H9 (cell line): ENCODE data around the gene LKAAEAR1. TPM values are rescaled to one million over a fixed set of nuclear protein-coding genes. Genes with fewer than 3 reads are reported as not detected.

Experiments
- DNase-seq: peaks from one replicate; pipeline ENCODE4 v3.0.0-alpha.2; 2017
- H2AFZ ChIP-seq: one replicate; pipeline ENCODE4 v1.6.1; 2013; ENCODE audit warnings: mild to moderate bottlenecking, low read length, control low read depth, moderate library complexity
- H2AK5ac ChIP-seq: 2 replicates; pipeline ENCODE4 v1.6.1; 2013; ENCODE audit warnings: low read length, control low read depth, mixed read lengths; ENCODE audit not compliant: insufficient read length
- H2BK120ac ChIP-seq: one replicate; pipeline ENCODE4 v1.6.1; 2013; ENCODE audit warnings: low read depth, mild to moderate bottlenecking, low read length, control low read depth, inconsistent platforms; ENCODE audit not compliant: poor library complexity, severe bottlenecking
- H2BK12ac ChIP-seq: 2 replicates; pipeline ENCODE4 v1.6.1; 2013; ENCODE audit warnings: low read length, control low read depth, mixed read lengths, low read depth; ENCODE audit not compliant: insufficient read length
- H2BK15ac ChIP-seq: 2 replicates; pipeline ENCODE4 v1.6.1; 2013; ENCODE audit warnings: low read depth, low read length, control low read depth
- H2BK20ac ChIP-seq: one replicate; pipeline ENCODE4 v1.6.1; 2013; ENCODE audit warnings: low read depth, mild to moderate bottlenecking, low read length, control low read depth, inconsistent platforms; ENCODE audit not compliant: poor library complexity, severe bottlenecking
- H2BK5ac ChIP-seq: 2 replicates; pipeline ENCODE4 v1.6.1; 2013; ENCODE audit warnings: low read length, control low read depth, mixed read lengths; ENCODE audit not compliant: insufficient read length
- H3K14ac ChIP-seq: 2 replicates; pipeline ENCODE4 v1.6.1; 2013; ENCODE audit warnings: low read length, control low read depth; ENCODE audit not compliant: insufficient read depth
- H3K18ac ChIP-seq: 2 replicates; pipeline ENCODE4 v1.6.1; 2013; ENCODE audit warnings: low read depth, mild to moderate bottlenecking, mixed read lengths, low read length, control low read depth; ENCODE audit not compliant: insufficient read length
- H3K23ac ChIP-seq: 2 replicates; pipeline ENCODE4 v1.6.1; 2013; ENCODE audit warnings: low read length, control low read depth, mixed read lengths, low read depth; ENCODE audit not compliant: insufficient read length
- H3K23me2 ChIP-seq: 2 replicates; pipeline ENCODE4 v1.6.1; 2013; ENCODE audit warnings: low read depth, mild to moderate bottlenecking, mixed read lengths, low read length, control low read depth; ENCODE audit not compliant: insufficient read length, poor library complexity, severe bottlenecking
- H3K27ac ChIP-seq: 2 replicates; pipeline ENCODE4 v1.5.1; 2013; ENCODE audit warnings: low read length, control low read depth, mixed read lengths, low read depth; ENCODE audit not compliant: insufficient read length
- H3K27me3 ChIP-seq: 2 replicates; pipeline ENCODE4 v1.6.1; 2013; ENCODE audit warnings: low read length, control low read depth, inconsistent platforms; ENCODE audit not compliant: insufficient read depth
- H3K4ac ChIP-seq: 2 replicates; pipeline ENCODE4 v1.6.1; 2013; ENCODE audit warnings: low read depth, mild to moderate bottlenecking, control low read depth, inconsistent platforms, low read length, moderate library complexity
- H3K4me1 ChIP-seq: 2 replicates; pipeline ENCODE4 v1.6.1; 2013; ENCODE audit warnings: low read length, control low read depth, inconsistent platforms; ENCODE audit not compliant: insufficient read depth
- H3K4me2 ChIP-seq: 2 replicates; pipeline ENCODE4 v1.6.1; 2013; ENCODE audit warnings: low read length, control low read depth, mixed read lengths; ENCODE audit not compliant: insufficient read length, insufficient read depth
- H3K56ac ChIP-seq: 2 replicates; pipeline ENCODE4 v1.6.1; 2013; ENCODE audit warnings: low read depth, mild to moderate bottlenecking, mixed read lengths, low read length, control low read depth; ENCODE audit not compliant: insufficient read length
- H3K79me1 ChIP-seq: 2 replicates; pipeline ENCODE4 v1.6.1; 2013; ENCODE audit warnings: low read depth, mild to moderate bottlenecking, moderate library complexity, low read length, control low read depth, inconsistent platforms; ENCODE audit not compliant: insufficient read depth, poor library complexity, severe bottlenecking
- H3K79me2 ChIP-seq: 2 replicates; pipeline ENCODE4 v1.6.1; 2013; ENCODE audit warnings: low read length, control low read depth, inconsistent platforms; ENCODE audit not compliant: insufficient read depth
- H3K9ac ChIP-seq: 2 replicates; pipeline ENCODE4 v1.6.1; 2013; ENCODE audit warnings: low read length, control low read depth, mixed read lengths; ENCODE audit not compliant: insufficient read length; ENCODE audit errors: extremely low read depth
- H3K9me3 ChIP-seq: one replicate; pipeline ENCODE4 v1.6.1; 2013; ENCODE audit warnings: low read depth, low read length, inconsistent platforms; ENCODE audit not compliant: control insufficient read depth
- H3T11ph ChIP-seq: one replicate; pipeline ENCODE4 v1.6.1; 2013; ENCODE audit warnings: mild to moderate bottlenecking, low read length, control low read depth, inconsistent platforms
- H4K20me1 ChIP-seq: one replicate; pipeline ENCODE4 v1.6.1; 2013; ENCODE audit not compliant: control insufficient read depth, insufficient read length, insufficient read depth
- H4K5ac ChIP-seq: 2 replicates; pipeline ENCODE4 v1.6.1; 2013; ENCODE audit warnings: low read depth, mild to moderate bottlenecking, mixed read lengths, low read length, control low read depth; ENCODE audit not compliant: insufficient read length
- H4K8ac ChIP-seq: replicated peaks from 2 replicates; pipeline ENCODE4 v1.6.1; 2013; ENCODE audit warnings: low read length, control low read depth, mixed read lengths, low read depth; ENCODE audit not compliant: insufficient read length
- H4K91ac ChIP-seq: 2 replicates; pipeline ENCODE4 v1.6.1; 2013; ENCODE audit warnings: low read depth, mild to moderate bottlenecking, moderate library complexity, mixed read lengths, low read length, control low read depth; ENCODE audit not compliant: insufficient read length
- H3K27ac Mint-ChIP-seq, 3 experiments: 2 replicates in 2 of 3; 3 replicates in 1 of 3; pipeline ENCODE4 v1.8.0; 2020 to 2021; ENCODE audit warnings: mixed read lengths in 3 of 3, mild to moderate bottlenecking in 1 of 3, moderate library complexity in 1 of 3
- H3K27me3 Mint-ChIP-seq: 2 replicates; pipeline ENCODE4 v1.8.0; 2021; ENCODE audit warnings: low read depth, mild to moderate bottlenecking, moderate library complexity, mixed read lengths
- H3K36me3 Mint-ChIP-seq, 3 experiments: 2 replicates in 2 of 3; 3 replicates in 1 of 3; pipeline ENCODE4 v1.8.0; 2020 to 2021; ENCODE audit warnings: low read depth in 3 of 3, mixed read lengths in 3 of 3; ENCODE audit not compliant: insufficient read depth in 1 of 3
- H3K4me1 Mint-ChIP-seq, 2 experiments: 2 replicates each; pipeline ENCODE4 v1.8.0; 2020; ENCODE audit warnings: mixed read lengths in 2 of 2
- H3K4me3 Mint-ChIP-seq, 2 experiments: 2 replicates in 1 of 2; 3 replicates in 1 of 2; pipeline ENCODE4 v1.8.0; 2020 to 2021; ENCODE audit warnings: mild to moderate bottlenecking in 2 of 2, mixed read lengths in 2 of 2, moderate library complexity in 1 of 2
- H3K9me3 Mint-ChIP-seq, 2 experiments: 2 replicates in 1 of 2; 3 replicates in 1 of 2; pipeline ENCODE4 v1.8.0; 2020; ENCODE audit warnings: mild to moderate bottlenecking in 2 of 2, mixed read lengths in 2 of 2, moderate library complexity in 1 of 2
- WGBS: extraction: QIAGEN DNeasy Blood & Tissue Kit; methylation state at CpG from one replicate; pipeline ENCODE4 v1.1.7; 2013; ENCODE audit warnings: missing lambda C conversion rate, low lambda C conversion rate, mixed read lengths; ENCODE audit not compliant: insufficient read length; ENCODE audit errors: extremely low coverage; 5-methylcytosine and 5-hydroxymethylcytosine counted together
- total RNA-seq: library from RNA; stranded (reverse); gene quantifications from 2 replicates; pipeline ENCODE4 v1.2.1, GENCODE V29; 2021
- TF ChIP-seq, protein P1 (sequence below): fragments of 200-600 bp; sonication (generic); conservative IDR thresholded peaks from 3 replicates; pipeline ENCODE4 v1.8.0; 2021; ENCODE audit warnings: antibody characterized with exemption, mild to moderate bottlenecking

The LKAAEAR1 gene
- total RNA-seq, 1 experiment from 2014 or later: 0.39 TPM

DNA sequence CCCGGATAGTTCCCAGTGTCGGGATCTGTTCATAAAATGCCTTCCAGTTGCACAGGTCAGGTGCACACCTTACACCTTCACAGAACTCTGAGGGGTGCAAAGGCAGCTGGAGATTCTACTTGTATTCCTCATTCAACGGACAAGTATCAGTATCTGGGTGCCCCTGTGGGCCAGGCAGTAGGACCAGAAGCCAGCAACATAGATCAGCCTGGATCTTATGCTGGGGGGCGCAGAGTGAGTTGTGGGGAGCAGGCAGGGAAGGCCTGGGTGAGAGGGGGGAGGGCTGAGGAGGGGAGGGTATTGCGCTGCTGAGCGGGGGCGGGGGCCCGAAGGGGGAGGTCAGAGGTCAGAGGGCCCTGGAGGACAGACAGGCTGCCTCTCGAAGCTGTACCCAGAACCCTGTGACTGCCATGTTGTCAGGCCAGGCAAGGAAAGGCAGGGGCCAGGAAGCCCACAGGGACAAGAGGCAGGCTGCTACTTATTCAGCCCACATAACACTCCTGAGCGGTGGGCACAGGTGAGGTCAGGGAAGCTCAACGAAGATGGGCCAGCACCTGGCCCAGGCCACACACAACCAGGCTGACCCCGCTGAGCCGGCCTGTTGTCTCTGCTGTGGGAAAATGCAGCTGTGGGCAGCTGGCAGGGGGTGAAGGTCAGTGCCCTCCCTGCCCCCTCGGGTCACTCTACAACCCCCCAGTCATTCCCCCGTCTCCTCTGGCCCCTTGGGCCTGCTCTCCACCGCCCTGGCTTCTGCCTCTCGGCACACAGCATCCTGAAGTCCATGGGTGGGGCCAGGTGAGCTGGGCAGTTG, 3.2 kb downstream of the LKAAEAR1 start:
- H3K27me3 Mint-ChIP-seq: peaks cover 51% of the 10 kb centered on the region
- no peak overlapping the region for H4K91ac ChIP-seq

More for the DNA sequence above, 3.2 kb downstream of the LKAAEAR1 start:
- no peak overlapping the region for H2AFZ ChIP-seq
- no peak overlapping the region for H3K18ac ChIP-seq
- H3K14ac ChIP-seq: no peak overlapping the region
- Mint-ChIP-seq H3K36me3 (no peaks in the 10 kb centered on the region; a peak in 1 of 7 replicates), H3K27ac (no peak overlapping the region), H3K9me3 (peaks cover 0 to 2% of the 10 kb centered on the region in 2 experiments; a peak in 1 of 5 replicates), H3K4me1 (peaks cover 32 to 45% of the 10 kb centered on the region in 2 experiments), H3K4me3 (peak overlapping the region; percentile 67 to 85)
- H2BK12ac ChIP-seq: no peak overlapping the region
- peaks cover 5% of the 10 kb centered on the region; the same call in 1 of the 2 replicates for H3K27me3 ChIP-seq
- H3K23me2 ChIP-seq: peaks cover 20% of the 10 kb centered on the region
- no peaks in the 10 kb centered on the region; the same call in 1 of the 2 replicates for H3K4me1 ChIP-seq
- H3K56ac ChIP-seq: no peak overlapping the region
- H2BK20ac ChIP-seq: no peak overlapping the region
- H3K27ac ChIP-seq: no peak overlapping the region
- no CpG with 5 or more reads among the region's 17 CpGs for WGBS
- no peak overlapping the region for H3T11ph ChIP-seq
- no peak for DNase-seq
- no peaks in the 10 kb centered on the region for H4K20me1 ChIP-seq
- H3K9me3 ChIP-seq: no peaks in the 10 kb centered on the region
- no peak overlapping the region for H2BK120ac ChIP-seq
- H3K79me2 ChIP-seq: no peaks in the 10 kb centered on the region
- H3K79me1 ChIP-seq: no peaks in the 10 kb centered on the region
- no peak overlapping the region for H3K9ac ChIP-seq
- H4K8ac ChIP-seq: no peak overlapping the region
- no peak overlapping the region for H3K23ac ChIP-seq
- H4K5ac ChIP-seq: no peak overlapping the region
- no peak overlapping the region for H3K4ac ChIP-seq
- no peak overlapping the region for H2AK5ac ChIP-seq
- no peak overlapping the region for H2BK15ac ChIP-seq
- TF ChIP-seq, protein P1, sequence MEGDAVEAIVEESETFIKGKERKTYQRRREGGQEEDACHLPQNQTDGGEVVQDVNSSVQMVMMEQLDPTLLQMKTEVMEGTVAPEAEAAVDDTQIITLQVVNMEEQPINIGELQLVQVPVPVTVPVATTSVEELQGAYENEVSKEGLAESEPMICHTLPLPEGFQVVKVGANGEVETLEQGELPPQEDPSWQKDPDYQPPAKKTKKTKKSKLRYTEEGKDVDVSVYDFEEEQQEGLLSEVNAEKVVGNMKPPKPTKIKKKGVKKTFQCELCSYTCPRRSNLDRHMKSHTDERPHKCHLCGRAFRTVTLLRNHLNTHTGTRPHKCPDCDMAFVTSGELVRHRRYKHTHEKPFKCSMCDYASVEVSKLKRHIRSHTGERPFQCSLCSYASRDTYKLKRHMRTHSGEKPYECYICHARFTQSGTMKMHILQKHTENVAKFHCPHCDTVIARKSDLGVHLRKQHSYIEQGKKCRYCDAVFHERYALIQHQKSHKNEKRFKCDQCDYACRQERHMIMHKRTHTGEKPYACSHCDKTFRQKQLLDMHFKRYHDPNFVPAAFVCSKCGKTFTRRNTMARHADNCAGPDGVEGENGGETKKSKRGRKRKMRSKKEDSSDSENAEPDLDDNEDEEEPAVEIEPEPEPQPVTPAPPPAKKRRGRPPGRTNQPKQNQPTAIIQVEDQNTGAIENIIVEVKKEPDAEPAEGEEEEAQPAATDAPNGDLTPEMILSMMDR: no peak
- H3K4me2 ChIP-seq: peak overlapping the region; percentile 62
- no peak overlapping the region for H2BK5ac ChIP-seq
